Renal cortex interstitium (tissue), 11 donors: Measurements from ENCODE around the gene ADARB2. TPM values are rescaled to one million over a fixed set of nuclear protein-coding genes. Genes with fewer than 3 reads are reported as not detected.
"Not testable (repeated sequence)": the region's sequence is repeated elsewhere in the genome, so short reads cannot be mapped to it uniquely, and the experiment has no call there.

Experiments used
- DNase-seq, 11 donors: peaks; one replicate each; pipeline ENCODE4 v3.0.0-alpha.2; 2013; ENCODE audit warnings: low read depth in 9 of 11, low spot score in 4 of 11; ENCODE audit errors: extremely low read depth in 1 of 11
- polyA plus RNA-seq, 3 donors: library from polyadenylated mRNA; unstranded; fragments of 120-200 nt; gene quantifications; one replicate each; pipeline ENCODE4 v1.2.1, GENCODE V29; 2013; ENCODE audit not compliant: insufficient read length in 3 of 3

ADARB2 gene
- polyA plus RNA-seq, 3 donors = 1.1 to 2.1 (median 1.5) TPM

- DNase-seq = no peak
These were observed 189.2 kb downstream of the ADARB2 start for GRCh38 chr10:1548146-1548545.

- no peak for DNase-seq
These were observed 190.8 kb downstream of the ADARB2 start for GRCh38 chr10:1546431-1547110.

GRCh38 chr10:1545524-1545923 is 191.8 kb downstream of the ADARB2 start:
- DNase-seq = no peak

GRCh38 chr10:1544929-1545328 is 192.4 kb downstream of the ADARB2 start:
- no peak for DNase-seq

- no peak for DNase-seq
These were observed 193.1 kb downstream of the ADARB2 start for GRCh38 chr10:1544209-1544673.

- no peak for DNase-seq
These were observed 193.7 kb downstream of the ADARB2 start for GRCh38 chr10:1543596-1543995.

GRCh38 chr10:1542941-1543340 is 194.4 kb downstream of the ADARB2 start:
- DNase-seq = no peak

GRCh38 chr10:1540144-1540543 is 197.2 kb downstream of the ADARB2 start:
- no peak for DNase-seq

GRCh38 chr10:1539216-1539615 is 198.1 kb downstream of the ADARB2 start:
- no peak for DNase-seq

GRCh38 chr10:1538531-1539061 is 198.7 kb downstream of the ADARB2 start:
- no peak for DNase-seq

- no peak for DNase-seq
These were observed 199.2 kb downstream of the ADARB2 start for GRCh38 chr10:1538121-1538520.

GRCh38 chr10:1537449-1537848 is 199.9 kb downstream of the ADARB2 start:
- not testable (repeated sequence) for DNase-seq

GRCh38 chr10:1536341-1536740 is 201.0 kb downstream of the ADARB2 start:
- DNase-seq = no peak

- no peak for DNase-seq
These were observed 201.9 kb downstream of the ADARB2 start for GRCh38 chr10:1535301-1535965.

- DNase-seq = no peak
These were observed 202.5 kb downstream of the ADARB2 start for GRCh38 chr10:1534820-1535219.

- DNase-seq = no peak
These were observed 204.7 kb downstream of the ADARB2 start for GRCh38 chr10:1532636-1533035.

GRCh38 chr10:1531883-1532597 is 205.3 kb downstream of the ADARB2 start:
- DNase-seq = no peak

GRCh38 chr10:1530871-1531517 is 206.3 kb downstream of the ADARB2 start:
- no peak for DNase-seq

GRCh38 chr10:1529806-1530413 is 207.4 kb downstream of the ADARB2 start:
- DNase-seq = no peak
